OCI-LY3 (cell line): ENCODE results near the gene NDUFB10.

Source experiments
- CTCF ChIP-seq: fragments of 200-600, 300-600 bp; sonication (generic); IDR thresholded peaks from 2 replicates; pipeline ENCODE4 v1.5.1; 2014; ENCODE audit warnings: antibody characterized with exemption, low read length, low read depth
- EZH2phosphoT487 ChIP-seq: fragments of 200-600 bp; shearing (Covaris generic); IDR thresholded peaks from 2 replicates; pipeline ENCODE4 v1.6.1; 2018; ENCODE audit warnings: antibody characterized with exemption, mixed run types, low read depth

- TF ChIP-seq CTCF (no peak), EZH2phosphoT487 (no peak)
Measured at GRCh38 chr16:1919327-1919998, 39.9 kb upstream of the NDUFB10 start.
